ENCODE data around the gene MBP.

Gene MBP

GRCh38 chr18:77133051-77133834 is 660 bp upstream of the MBP start:
- DNase-seq, result no peak

GRCh38 chr18:77131652-77132368 is 773 bp downstream of the MBP start:
- DNase-seq, result peak in 1 of 2 experiments; percentile 35

- DNase-seq, result peak; percentile 42 to 75
These were observed 1.4 kb downstream of the MBP start for GRCh38 chr18:77131100-77131651.

- no peak for DNase-seq
These were observed 2.1 kb downstream of the MBP start for GRCh38 chr18:77130229-77131099.

GRCh38 chr18:77129150-77129551 is 3.4 kb downstream of the MBP start:
- DNase-seq, result no peak

- peak in 1 of 2 experiments; percentile 24 for DNase-seq
These were observed 4.6 kb downstream of the MBP start for GRCh38 chr18:77127769-77128671.

GRCh38 chr18:77124452-77124922 is 8.1 kb downstream of the MBP start:
- peak in 1 of 2 experiments; percentile 37 for DNase-seq

GRCh38 chr18:77123320-77124231 is 9.0 kb downstream of the MBP start:
- no peak for DNase-seq

GRCh38 chr18:77121523-77121922 is 11.1 kb downstream of the MBP start:
- DNase-seq, result no peak

- no peak for DNase-seq
These were observed 12.6 kb downstream of the MBP start for GRCh38 chr18:77119851-77120491.

GRCh38 chr18:77119101-77119850 is 13.3 kb downstream of the MBP start:
- no peak for DNase-seq

- DNase-seq, result no peak
These were observed 14.1 kb downstream of the MBP start for GRCh38 chr18:77118256-77119090.

- DNase-seq, result no peak
These were observed 16.1 kb downstream of the MBP start for GRCh38 chr18:77116201-77117080.

- no peak for DNase-seq
These were observed 17.2 kb downstream of the MBP start for GRCh38 chr18:77115192-77115953.

GRCh38 chr18:77114415-77115191 is 18.0 kb downstream of the MBP start:
- DNase-seq, result no peak

GRCh38 chr18:77114152-77114414 is 18.5 kb downstream of the MBP start:
- DNase-seq, result no peak

All from stimulated activated CD4-positive, alpha-beta T cell treated with anti-CD3 and anti-CD28 coated beads, Interleukin-4, amount 100 ng/mL, for 4 hours (primary cell).